Endothelial cell of umbilical vein (primary cell): ENCODE data around the gene COL28A1. TPM values are rescaled to one million over a fixed set of nuclear protein-coding genes. Genes with fewer than 3 reads are reported as not detected.

Experiments
- BruUV-seq: library from RNA; stranded (reverse); fragments of 400-500 nt; replicated peaks from 2 replicates; lab custom pipeline; 2021; lab: Mats Ljungman, UMichigan
- CTCF ChIA-PET: fragments of 300-600, 350-600 bp; sonication (Branson Sonifier 250); formaldehyde crosslinking; loops from one replicate; lab custom pipeline; 2021; ENCODE audit warnings: antibody characterized with exemption, inconsistent platforms; lab: Charles Lee
- POLR2A ChIA-PET: fragments of 300-600, 350-600 bp; sonication (Branson Sonifier 250); formaldehyde crosslinking; loops from one replicate; lab custom pipeline; 2021; ENCODE audit warnings: antibody characterized with exemption, inconsistent platforms; lab: Charles Lee
- DNase-seq: peaks from one replicate; pipeline ENCODE4 v3.0.0-alpha.2; 2011; ENCODE audit warnings: low read depth, low spot score
- FAIRE-seq: peaks from 2 replicates; lab custom pipeline; 2011; peaks lifted over from hg19 to GRCh38; lab: Jason Lieb, UNC
- H2AFZ ChIP-seq: 2 replicates; pipeline ENCODE4 v1.6.0; 2012; ENCODE audit warnings: low read depth, low read length, control low read depth, inconsistent platforms
- H3K27ac ChIP-seq: 2 replicates; pipeline ENCODE4 v1.5.1; 2011; ENCODE audit warnings: low read depth, mild to moderate bottlenecking, control low read depth, low read length, moderate library complexity; ENCODE audit not compliant: insufficient read depth
- H3K27me3 ChIP-seq, 2 experiments: 2 replicates each; pipeline versions ENCODE4 v1.6.0 to v1.6.1; 2011; ENCODE audit warnings: low read length in 2 of 2, mixed read lengths in 1 of 2; ENCODE audit not compliant: control insufficient read depth in 2 of 2, insufficient read depth in 2 of 2
- H3K36me3 ChIP-seq, 2 experiments: 2 replicates in 1 of 2; 3 replicates in 1 of 2; pipeline ENCODE4 v1.5.1; 2011; ENCODE audit warnings: low read length in 2 of 2, mild to moderate bottlenecking in 1 of 2, moderate library complexity in 1 of 2; ENCODE audit not compliant: control insufficient read depth in 2 of 2, insufficient read depth in 2 of 2; ENCODE audit errors: extremely low read depth in 1 of 2
- H3K4me1 ChIP-seq: 3 replicates; pipeline ENCODE4 v1.5.1; 2011; ENCODE audit warnings: mild to moderate bottlenecking, low read length; ENCODE audit not compliant: control insufficient read depth, insufficient read depth; ENCODE audit errors: extremely low read depth
- H3K4me2 ChIP-seq: 2 replicates; pipeline ENCODE4 v1.6.1; 2011; ENCODE audit warnings: low read length, control low read depth, mixed read lengths; ENCODE audit not compliant: insufficient read depth
- H3K4me3 ChIP-seq, 3 experiments: fragments of 200-600 bp in 1 of 3; sonication (generic), shearing (Covaris generic) in 1 of 3; replicated peaks in 1 of 3; 2 replicates each; pipeline ENCODE4 v1.5.1; 2011 to 2016; ENCODE audit warnings: control low read depth in 3 of 3, low read length in 3 of 3, mild to moderate bottlenecking in 2 of 3, inconsistent platforms in 1 of 3, low read depth in 1 of 3, moderate library complexity in 1 of 3; ENCODE audit not compliant: insufficient read depth in 1 of 3
- H3K79me2 ChIP-seq: 2 replicates; pipeline ENCODE4 v1.6.0; 2012; ENCODE audit warnings: low read length, inconsistent platforms; ENCODE audit not compliant: control insufficient read depth, insufficient read depth
- H3K9ac ChIP-seq: replicated peaks from 2 replicates; pipeline ENCODE3; 2011; ENCODE audit warnings: low read length, control low read depth; ENCODE audit not compliant: insufficient read depth; ENCODE audit errors: extremely low read depth
- H3K9me1 ChIP-seq: replicated peaks from 3 replicates; pipeline ENCODE4 v1.6.0; 2011; ENCODE audit warnings: mild to moderate bottlenecking, low read length; ENCODE audit not compliant: control insufficient read depth, insufficient read depth; ENCODE audit errors: extremely low read depth
- H3K9me3 ChIP-seq: replicated peaks from 2 replicates; pipeline ENCODE4 v1.5.1; 2012; ENCODE audit warnings: low read length, inconsistent platforms; ENCODE audit not compliant: control insufficient read depth, insufficient read depth
- H4K20me1 ChIP-seq: replicated peaks from 2 replicates; pipeline ENCODE3; 2011; ENCODE audit warnings: mild to moderate bottlenecking, low read length; ENCODE audit not compliant: control insufficient read depth, insufficient read depth; ENCODE audit errors: extremely low read depth
- EZH2 ChIP-seq: IDR thresholded peaks from 2 replicates; pipeline ENCODE4 v1.6.1; 2012; ENCODE audit warnings: borderline replicate concordance, low read depth, mild to moderate bottlenecking, moderate library complexity, low read length, inconsistent platforms; ENCODE audit not compliant: severe bottlenecking
- FOS ChIP-seq: IDR thresholded peaks from 2 replicates; pipeline ENCODE4 v1.6.1; 2011; ENCODE audit warnings: mild to moderate bottlenecking, low read length, moderate library complexity, borderline replicate concordance; ENCODE audit not compliant: insufficient read depth
- GATA2 ChIP-seq: IDR thresholded peaks from 2 replicates; pipeline ENCODE4 v1.7.0; 2011; ENCODE audit warnings: low read depth, mild to moderate bottlenecking, moderate library complexity, mixed read lengths, low read length; ENCODE audit not compliant: insufficient read length, insufficient read depth
- JUN ChIP-seq: IDR thresholded peaks from 2 replicates; pipeline ENCODE4 v1.6.1; 2011; ENCODE audit warnings: borderline replicate concordance, low read depth; ENCODE audit not compliant: insufficient read length, insufficient read depth
- MYC ChIP-seq: IDR thresholded peaks from one replicate; pipeline ENCODE4 v1.6.1; 2011; ENCODE audit warnings: mild to moderate bottlenecking, low read depth, low read length
- POLR2A ChIP-seq: IDR thresholded peaks from 2 replicates; pipeline ENCODE4 v1.6.1; 2012; ENCODE audit warnings: low read depth, mild to moderate bottlenecking, control low read depth, low read length
- POLR2AphosphoS5 ChIP-seq: IDR thresholded peaks from 2 replicates; pipeline ENCODE4 v1.6.1; 2012; ENCODE audit warnings: low read depth, mild to moderate bottlenecking, control low read depth, low read length, moderate library complexity; ENCODE audit not compliant: insufficient read depth
- dilution Hi-C: fragments of 300-500 bp; cut with MboI; formaldehyde crosslinking; loops from one replicate; pipeline ENCODE4 v1.15.0; 2019; ENCODE audit warnings: low sequenced_read_pairs; ENCODE audit not compliant: extremely low pct_ligation_motif_present
- intact Hi-C: fragments of 100-400 bp; cut with micrococcal nuclease; formaldehyde crosslinking; loops from one replicate; pipeline ENCODE4 v1.10.0; 2022
- polyA plus RNA-seq, 4 experiments: library from polyadenylated mRNA; depleted of rRNA in 3 of 4; stranded (reverse) in 3 of 4; unstranded in 1 of 4; fragments of >200 nt; gene quantifications; 2 replicates each; pipeline versions ENCODE4 v1.2.1 to v1.2.3, GENCODE V29; 2011 to 2012; ENCODE audit warnings: missing spikeins in 1 of 4
- total RNA-seq: library from RNA; stranded (reverse); gene quantifications from 2 replicates; pipeline ENCODE4 v1.2.3, GENCODE V29; 2021
- TF ChIP-seq, protein P1 (sequence below): IDR thresholded peaks from 2 replicates; pipeline ENCODE4 v1.6.1; 2011; ENCODE audit not compliant: insufficient read depth, insufficient read length
- TF ChIP-seq, protein P2 (sequence below), 2 donors: IDR thresholded peaks; 1 replicate in 1 of 2; 2 replicates in 1 of 2; pipeline ENCODE4 v1.5.1; 2011; ENCODE audit warnings: low read length in 2 of 2, mild to moderate bottlenecking in 2 of 2, moderate library complexity in 2 of 2, control low read depth in 1 of 2, inconsistent platforms in 1 of 2, low read depth in 1 of 2; ENCODE audit not compliant: insufficient read depth in 1 of 2; ENCODE audit errors: extremely low read depth in 1 of 2

The COL28A1 gene
- total and polyA plus RNA-seq, 2 donors (not counting 3 experiments of a cell fraction or from before 2014, with no cell fraction given) = not detected

DNA sequence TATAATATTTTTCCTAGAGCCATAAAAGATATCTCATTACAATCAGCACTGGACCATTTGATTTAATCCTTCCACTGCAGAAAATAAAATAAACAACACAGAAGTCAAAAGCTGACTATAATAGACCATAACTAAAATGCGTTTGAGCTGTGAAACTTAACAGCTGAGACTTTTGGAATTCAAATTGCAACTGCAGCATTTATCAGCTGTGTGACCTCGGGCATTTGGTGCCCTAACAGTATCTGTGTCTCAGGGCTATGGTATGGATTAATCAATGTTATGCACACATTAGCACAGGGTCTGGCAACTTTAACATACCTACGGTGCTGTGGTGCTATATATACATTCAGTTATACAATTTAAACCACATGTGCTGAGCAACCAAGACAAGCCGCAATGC is 160.1 kb downstream of the COL28A1 start:
- Histone ChIP-seq H3K79me2 (no peaks in the 10 kb centered on the region), H4K20me1 (no peaks in the 10 kb centered on the region), H2AFZ (no peak overlapping the region), H3K4me3 (no peak overlapping the region), H3K9me3 (no peaks in the 10 kb centered on the region), H3K4me2 (no peak overlapping the region), H3K27ac (no peak overlapping the region), H3K9me1 (no peaks in the 10 kb centered on the region), H3K9ac (no peak overlapping the region), H3K36me3 (no peaks in the 10 kb centered on the region), H3K4me1 (no peaks in the 10 kb centered on the region), H3K27me3 (no peaks in the 10 kb centered on the region)
- CTCF ChIA-PET = interaction anchor here (1.0 kb wide), 2 partner anchors 37 to 221 kb away, joined by 3 read pairs; no protein-coding TSS in a partner anchor
- POLR2A ChIA-PET = no interaction called here
- DNase-seq (no peak), FAIRE-seq (no peak)
- dilution Hi-C loops (no loop called here), intact Hi-C loops (no loop called here)
- no TSS peak for BruUV-seq
- TF ChIP-seq MYC (no peak), FOS (no peak)
- TF ChIP-seq, protein P1, sequence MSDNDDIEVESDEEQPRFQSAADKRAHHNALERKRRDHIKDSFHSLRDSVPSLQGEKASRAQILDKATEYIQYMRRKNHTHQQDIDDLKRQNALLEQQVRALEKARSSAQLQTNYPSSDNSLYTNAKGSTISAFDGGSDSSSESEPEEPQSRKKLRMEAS = no peak

DNA sequence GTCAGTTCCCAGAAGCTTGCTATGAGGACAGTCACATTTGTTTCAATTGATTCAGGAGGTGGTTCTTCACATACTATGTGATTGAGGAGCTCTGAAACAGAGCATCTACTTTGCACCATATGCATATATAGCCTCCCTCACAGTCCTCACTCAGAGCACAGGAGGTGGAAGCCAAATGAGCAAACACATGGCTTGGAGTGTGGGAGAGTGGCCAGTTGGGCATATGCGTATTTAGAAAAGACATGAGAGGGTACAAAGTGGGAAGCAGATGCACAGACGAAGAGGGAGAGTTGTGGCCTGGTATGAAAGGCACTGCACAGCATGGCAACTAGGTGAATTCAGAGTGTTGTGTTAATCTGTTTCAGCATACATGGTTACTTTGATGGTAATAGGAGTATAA is 165.6 kb downstream of the COL28A1 start:
- CTCF ChIA-PET = no interaction called here
- Histone ChIP-seq H4K20me1 (no peaks in the 10 kb centered on the region), H3K36me3 (no peaks in the 10 kb centered on the region), H3K4me1 (no peaks in the 10 kb centered on the region), H2AFZ (no peak overlapping the region), H3K9me1 (no peaks in the 10 kb centered on the region), H3K27me3 (no peaks in the 10 kb centered on the region), H3K27ac (no peak overlapping the region), H3K9ac (no peak overlapping the region), H3K79me2 (no peaks in the 10 kb centered on the region), H3K4me2 (no peak overlapping the region), H3K4me3 (no peak overlapping the region), H3K9me3 (no peaks in the 10 kb centered on the region)
- TF ChIP-seq POLR2A (no peak), MYC (no peak), EZH2 (no peak), POLR2AphosphoS5 (no peak), JUN (no peak), GATA2 (no peak), FOS (no peak)
- TF ChIP-seq, protein P2, sequence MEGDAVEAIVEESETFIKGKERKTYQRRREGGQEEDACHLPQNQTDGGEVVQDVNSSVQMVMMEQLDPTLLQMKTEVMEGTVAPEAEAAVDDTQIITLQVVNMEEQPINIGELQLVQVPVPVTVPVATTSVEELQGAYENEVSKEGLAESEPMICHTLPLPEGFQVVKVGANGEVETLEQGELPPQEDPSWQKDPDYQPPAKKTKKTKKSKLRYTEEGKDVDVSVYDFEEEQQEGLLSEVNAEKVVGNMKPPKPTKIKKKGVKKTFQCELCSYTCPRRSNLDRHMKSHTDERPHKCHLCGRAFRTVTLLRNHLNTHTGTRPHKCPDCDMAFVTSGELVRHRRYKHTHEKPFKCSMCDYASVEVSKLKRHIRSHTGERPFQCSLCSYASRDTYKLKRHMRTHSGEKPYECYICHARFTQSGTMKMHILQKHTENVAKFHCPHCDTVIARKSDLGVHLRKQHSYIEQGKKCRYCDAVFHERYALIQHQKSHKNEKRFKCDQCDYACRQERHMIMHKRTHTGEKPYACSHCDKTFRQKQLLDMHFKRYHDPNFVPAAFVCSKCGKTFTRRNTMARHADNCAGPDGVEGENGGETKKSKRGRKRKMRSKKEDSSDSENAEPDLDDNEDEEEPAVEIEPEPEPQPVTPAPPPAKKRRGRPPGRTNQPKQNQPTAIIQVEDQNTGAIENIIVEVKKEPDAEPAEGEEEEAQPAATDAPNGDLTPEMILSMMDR (IDR thresholded peaks at IDR 0.05; ENCODE audit: extremely low read depth in 1 of 2, insufficient read depth in 1 of 2, low read depth in 1 of 2, low read length in 2 of 2) = no peak
- TF ChIP-seq, protein P1 = no peak
- BruUV-seq = no TSS peak
- DNase-seq = no peak
- POLR2A ChIA-PET = no interaction called here
- no peak for FAIRE-seq
- intact Hi-C loops (no loop called here), dilution Hi-C loops (no loop called here)
